Fibroblast of pulmonary artery (primary cell): Measurements from ENCODE around the gene BTN2A1.
A peak's percentile ranks its signal among the peaks of the same experiment; 100 is the strongest.
"Not testable (repeated sequence)": the region's sequence is repeated elsewhere in the genome, so short reads cannot be mapped to it uniquely, and the experiment has no call there.

Experiments used
- DNase-seq: peaks from one replicate; pipeline ENCODE4 v3.0.0-alpha.2; 2010; ENCODE audit warnings: low read depth
- H3K4me3 ChIP-seq: replicated peaks from 2 replicates; pipeline ENCODE4 v1.5.1; 2011; ENCODE audit warnings: low read depth, mild to moderate bottlenecking, control low read depth, low read length, moderate library complexity
- TF ChIP-seq, protein P1 (sequence below): IDR thresholded peaks from 2 replicates; pipeline ENCODE4 v1.5.1; 2011; ENCODE audit warnings: mild to moderate bottlenecking, control low read depth, low read length, inconsistent platforms; ENCODE audit errors: missing control alignments

BTN2A1 gene

DNA sequence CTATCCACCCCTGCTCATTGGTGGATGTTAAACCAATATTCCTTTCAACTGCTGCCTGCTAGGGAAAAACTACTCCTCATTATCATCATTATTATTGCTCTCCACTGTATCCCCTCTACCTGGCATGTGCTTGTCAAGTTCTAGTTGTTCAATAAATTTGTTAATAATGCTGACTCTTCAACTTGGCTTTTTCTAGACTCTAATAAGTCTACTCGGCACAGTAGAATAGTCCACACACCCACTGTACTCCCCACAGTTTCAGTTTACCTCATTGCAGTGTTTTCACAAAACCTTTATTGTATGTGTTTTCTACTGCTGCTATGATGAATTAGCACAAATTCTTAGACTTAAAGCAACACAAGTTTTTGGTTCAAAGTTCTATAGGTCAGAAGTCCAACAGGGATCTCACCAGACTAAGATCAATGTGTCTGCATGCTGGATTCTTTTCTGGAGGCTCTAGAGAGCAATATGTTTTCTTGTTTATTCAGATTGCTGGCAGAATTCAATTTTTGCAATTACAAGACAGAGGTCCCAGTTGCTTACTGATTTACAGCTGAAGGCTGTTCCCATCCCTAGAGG, 42.6 kb upstream of the BTN2A1 start:
- TF ChIP-seq, protein P1, sequence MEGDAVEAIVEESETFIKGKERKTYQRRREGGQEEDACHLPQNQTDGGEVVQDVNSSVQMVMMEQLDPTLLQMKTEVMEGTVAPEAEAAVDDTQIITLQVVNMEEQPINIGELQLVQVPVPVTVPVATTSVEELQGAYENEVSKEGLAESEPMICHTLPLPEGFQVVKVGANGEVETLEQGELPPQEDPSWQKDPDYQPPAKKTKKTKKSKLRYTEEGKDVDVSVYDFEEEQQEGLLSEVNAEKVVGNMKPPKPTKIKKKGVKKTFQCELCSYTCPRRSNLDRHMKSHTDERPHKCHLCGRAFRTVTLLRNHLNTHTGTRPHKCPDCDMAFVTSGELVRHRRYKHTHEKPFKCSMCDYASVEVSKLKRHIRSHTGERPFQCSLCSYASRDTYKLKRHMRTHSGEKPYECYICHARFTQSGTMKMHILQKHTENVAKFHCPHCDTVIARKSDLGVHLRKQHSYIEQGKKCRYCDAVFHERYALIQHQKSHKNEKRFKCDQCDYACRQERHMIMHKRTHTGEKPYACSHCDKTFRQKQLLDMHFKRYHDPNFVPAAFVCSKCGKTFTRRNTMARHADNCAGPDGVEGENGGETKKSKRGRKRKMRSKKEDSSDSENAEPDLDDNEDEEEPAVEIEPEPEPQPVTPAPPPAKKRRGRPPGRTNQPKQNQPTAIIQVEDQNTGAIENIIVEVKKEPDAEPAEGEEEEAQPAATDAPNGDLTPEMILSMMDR = no peak
- no peak overlapping the region for H3K4me3 ChIP-seq
- DNase-seq = no peak

DNA sequence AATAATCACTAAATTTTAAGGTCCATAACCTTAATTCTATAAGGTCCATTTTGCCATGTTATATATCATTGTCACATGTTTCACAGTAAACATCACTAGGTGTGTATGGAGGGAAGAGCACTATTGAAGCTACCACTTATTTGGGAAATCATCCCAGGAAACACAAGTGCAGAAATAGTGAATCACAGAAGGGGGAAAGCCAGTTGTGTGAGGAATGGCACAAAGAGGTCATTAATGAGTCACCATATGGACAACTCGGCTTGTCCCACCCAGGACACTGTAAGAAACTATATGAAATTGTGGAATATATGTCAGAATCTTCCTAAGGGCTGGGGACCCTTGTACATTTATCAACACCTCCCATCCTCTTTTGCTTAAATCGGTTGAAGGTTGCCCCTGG, 42.0 kb upstream of the BTN2A1 start:
- no peak overlapping the region for H3K4me3 ChIP-seq
- TF ChIP-seq, protein P1 = no peak
- no peak for DNase-seq

DNA sequence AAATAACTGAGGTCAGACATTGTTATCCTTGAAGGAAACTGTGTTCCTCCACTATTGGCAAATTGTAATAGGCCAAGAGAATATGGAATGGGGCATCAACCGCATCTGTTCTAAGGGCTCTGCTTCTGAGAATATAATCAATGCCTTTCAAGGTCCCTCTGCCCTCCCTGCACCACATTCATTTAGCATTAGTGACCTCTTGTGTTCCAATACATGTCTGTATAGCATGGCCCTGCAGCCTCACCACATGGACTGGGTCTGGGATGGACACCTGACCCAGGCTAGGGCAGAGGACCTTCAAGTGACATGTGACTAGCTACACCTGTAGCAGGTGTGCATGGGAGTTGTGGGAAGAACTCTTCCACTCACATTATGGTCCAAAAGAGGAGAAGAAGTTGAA, 41.5 kb upstream of the BTN2A1 start:
- TF ChIP-seq, protein P1 = no peak
- DNase-seq = no peak
- H3K4me3 ChIP-seq = no peak overlapping the region

DNA sequence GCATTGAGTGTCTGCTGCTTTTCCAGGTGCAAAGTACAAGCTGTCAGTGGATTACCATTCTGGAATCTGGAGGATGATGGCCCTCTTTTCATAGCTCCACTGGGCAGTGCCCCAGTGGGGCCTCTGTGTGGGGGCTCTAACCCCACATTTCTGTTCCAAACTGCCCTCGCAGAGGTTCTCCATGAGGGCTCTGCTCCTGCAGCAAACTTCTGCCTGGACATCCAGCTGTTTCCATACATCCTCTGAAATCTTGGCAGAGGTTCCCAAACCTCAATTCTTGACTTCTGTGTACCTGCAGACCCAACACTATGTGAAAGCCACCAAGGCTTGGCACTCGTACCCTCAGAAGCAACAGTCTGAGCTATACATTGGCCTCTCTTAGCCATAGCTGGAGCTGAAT, 39.7 kb upstream of the BTN2A1 start:
- DNase-seq, H3K4me3 ChIP-seq: not testable (repeated sequence)

DNA sequence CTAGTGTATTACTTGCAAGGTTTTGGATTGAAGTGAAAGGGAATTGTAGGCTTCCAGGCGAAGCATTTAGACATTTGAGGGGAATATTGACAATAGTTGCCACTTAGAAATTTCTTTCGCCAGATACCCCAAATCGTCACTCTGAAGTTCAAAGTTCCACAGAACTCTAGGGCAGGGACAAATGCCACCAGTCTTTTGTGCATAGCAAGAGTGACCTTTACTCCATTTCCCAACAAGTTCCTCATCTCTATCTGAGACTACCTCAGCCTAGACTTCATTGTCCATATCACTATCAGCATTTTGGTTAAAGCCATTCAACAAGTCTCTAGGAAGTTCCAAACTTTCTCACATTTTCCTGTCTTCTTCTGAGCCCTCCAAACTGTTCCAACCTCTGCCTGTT, 39.0 kb upstream of the BTN2A1 start:
- DNase-seq = not testable (repeated sequence)

DNA sequence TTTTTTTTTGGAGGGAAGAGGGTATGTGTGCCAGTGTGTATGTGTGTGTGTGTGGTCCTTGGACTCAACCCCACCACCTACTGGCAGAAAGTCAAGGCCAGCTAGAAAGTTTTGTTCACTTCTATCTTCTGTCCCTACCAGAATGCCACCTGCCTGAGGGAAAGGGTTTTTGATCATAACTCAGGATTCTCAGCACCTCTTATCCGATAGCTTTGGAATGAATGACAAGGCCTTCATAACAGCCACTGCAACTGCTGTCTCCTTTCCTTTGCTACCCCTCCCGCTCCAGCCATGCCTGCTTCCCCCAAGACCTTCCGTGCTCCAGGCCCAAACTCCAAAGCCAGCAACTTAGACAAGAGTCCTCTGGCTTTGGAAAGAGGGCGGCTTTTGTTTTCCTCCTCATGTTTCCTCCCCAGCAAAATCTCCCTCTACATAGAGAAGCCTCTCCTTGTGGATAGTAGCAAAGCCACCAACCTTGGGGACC, 37.0 kb upstream of the BTN2A1 start:
- DNase-seq = peak; percentile 51
- TF ChIP-seq, protein P1 = peak; percentile 45
- H3K4me3 ChIP-seq = peak overlapping the region; percentile 98

More for the DNA sequence above, 39.0 kb upstream of the BTN2A1 start:
- not testable (repeated sequence) for H3K4me3 ChIP-seq

DNA sequence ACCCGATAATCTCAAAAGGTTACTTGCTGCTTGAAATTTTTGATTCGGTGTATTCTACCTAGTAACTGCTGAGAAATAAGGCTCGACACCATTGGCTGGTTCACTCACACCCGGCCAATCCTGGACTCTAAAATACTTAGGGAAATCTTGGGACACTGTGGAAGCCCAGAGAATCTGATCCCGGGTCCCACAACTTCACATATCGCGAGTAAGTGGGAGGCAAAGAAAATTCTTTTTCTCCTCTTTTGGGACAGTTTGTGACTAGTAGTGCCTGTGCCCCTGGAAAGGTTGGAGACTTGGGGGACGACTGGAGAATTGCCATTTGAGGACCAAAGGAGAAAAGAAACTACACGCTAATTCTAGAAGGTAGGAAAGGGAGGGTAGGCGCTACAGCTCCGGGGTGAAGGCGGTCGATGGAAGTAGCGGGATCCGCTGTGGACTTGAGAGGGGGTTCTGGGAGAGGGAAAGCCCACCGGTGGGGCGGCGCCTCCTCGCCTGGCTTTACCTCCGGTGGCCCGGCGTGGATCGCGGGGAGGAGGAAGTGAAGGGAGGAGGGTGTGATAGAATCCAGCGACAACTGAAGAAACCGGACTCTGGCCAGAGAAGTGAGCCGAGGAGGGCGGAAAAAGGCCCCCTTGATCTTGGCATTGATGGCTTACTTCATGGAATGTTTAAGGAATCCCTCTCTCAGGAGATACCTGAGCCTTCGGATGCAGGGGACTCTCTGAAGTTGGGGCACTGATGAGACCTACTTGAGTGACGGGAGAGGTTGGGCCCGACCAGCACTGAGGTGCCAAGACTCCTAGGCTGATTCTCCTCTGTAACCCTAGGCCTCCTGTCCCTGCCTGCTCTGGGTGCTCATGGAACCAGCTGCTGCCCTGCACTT, 36.3 kb upstream of the BTN2A1 start:
- DNase-seq = peak; percentile 93
- TF ChIP-seq, protein P1 = no peak
- peak overlapping the region; percentile 98 for H3K4me3 ChIP-seq

DNA sequence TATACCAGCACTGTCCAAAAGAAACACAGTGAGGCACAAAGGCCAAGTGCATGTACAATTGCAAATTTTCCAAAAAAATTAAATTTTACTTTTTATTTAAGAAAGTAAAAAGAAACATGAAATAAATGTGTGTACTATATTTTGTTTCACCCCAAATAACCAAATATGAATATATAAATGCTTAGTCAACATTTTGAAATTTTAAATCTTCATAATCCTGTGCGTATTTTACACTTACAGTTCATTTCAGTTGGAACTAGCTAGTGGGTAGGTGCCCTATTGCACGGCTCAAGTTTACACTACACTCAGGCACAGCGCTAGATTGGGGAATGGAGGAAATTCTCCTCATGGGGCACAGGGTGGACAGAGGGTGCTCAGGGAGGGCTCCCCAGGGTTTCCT, 35.4 kb upstream of the BTN2A1 start:
- no peak for DNase-seq
- peak overlapping the region; percentile 98 for H3K4me3 ChIP-seq
- TF ChIP-seq, protein P1 = no peak
